GM12878 (cell line): ENCODE data around the gene MRPL36. TPM values are rescaled to one million over a fixed set of nuclear protein-coding genes. Genes with fewer than 3 reads are reported as not detected.

Source experiments
- NR2C2 ChIP-seq: IDR thresholded peaks from 2 replicates; pipeline ENCODE4 v1.6.1; 2011; ENCODE audit warnings: borderline replicate concordance, low read depth; ENCODE audit not compliant: control insufficient read depth, insufficient read length
- RELA ChIP-seq: fragments of 450-650 bp; IDR thresholded peaks from 2 replicates; pipeline ENCODE4 v1.8.0; 2014; ENCODE audit warnings: borderline replicate concordance; ENCODE audit not compliant: partially characterized antibody
- SMAD5 ChIP-seq: IDR thresholded peaks from 2 replicates; pipeline ENCODE4 v1.6.1; 2016; ENCODE audit warnings: antibody characterized with exemption, low read depth
- TCF12 ChIP-seq: IDR thresholded peaks from 2 replicates; pipeline ENCODE4 v1.6.1; 2011; ENCODE audit warnings: low read depth, mild to moderate bottlenecking, low read length
- ZNF24 ChIP-seq: fragments of 450-650 bp; IDR thresholded peaks from 2 replicates; pipeline ENCODE4 v1.6.1; 2017; ENCODE audit warnings: antibody characterized with exemption, mild to moderate bottlenecking
- polyA plus RNA-seq, 11 experiments: library from polyadenylated mRNA; depleted of rRNA in 4 of 11; unstranded in 6 of 11; stranded (reverse) in 5 of 11; fragments of >200 nt; fragmentation: Nextera tagmentation in 4 of 11; fragmentation: Illumina TruSeq in 1 of 11; extraction: Ambion mirVana in 4 of 11; extraction: Trizol in 1 of 11; gene quantifications; 1 replicate in 1 of 11; 2 replicates in 10 of 11; pipeline versions ENCODE4 v1.2.1 to v1.2.3, GENCODE V29; 2011 to 2016; ENCODE audit warnings: inconsistent platforms in 2 of 11, missing spikeins in 2 of 11, low read depth in 1 of 11
- total RNA-seq, 4 experiments: library from RNA; depleted of rRNA in 3 of 4; stranded (reverse); fragments of >200 nt in 3 of 4; fragmentation: Illumina TruSeq in 1 of 4; extraction: Trizol in 1 of 4; gene quantifications; 2 replicates each; pipeline versions ENCODE4 v1.2.1 to v1.2.3, GENCODE V29; 2013 to 2021
- TF ChIP-seq, protein P1 (sequence below): fragments of 450-650 bp; IDR thresholded peaks from 2 replicates; pipeline ENCODE4 v1.6.1; 2017; ENCODE audit warnings: mild to moderate bottlenecking, moderate library complexity
- TF ChIP-seq, protein P2 (sequence below): IDR thresholded peaks from 2 replicates; pipeline ENCODE4 v1.6.1; 2011; ENCODE audit warnings: mild to moderate bottlenecking, low read depth, low read length, moderate library complexity; ENCODE audit not compliant: insufficient replicate concordance
- TF ChIP-seq, protein P3 (sequence below): fragments of 450-650 bp; IDR thresholded peaks from 2 replicates; pipeline ENCODE4 v1.6.1; 2017; ENCODE audit warnings: mild to moderate bottlenecking, moderate library complexity
- TF ChIP-seq, protein P4 (sequence below): IDR thresholded peaks from 2 replicates; pipeline ENCODE4 v1.6.1; 2012; ENCODE audit warnings: low read depth, low read length, improper control_type of control experiment

Gene MRPL36
- total and polyA plus RNA-seq, 10 of the 15 experiments (the other 5 are each of a cell fraction or from before 2014, with no cell fraction given): 89.2 to 559 (median 152) TPM

DNA sequence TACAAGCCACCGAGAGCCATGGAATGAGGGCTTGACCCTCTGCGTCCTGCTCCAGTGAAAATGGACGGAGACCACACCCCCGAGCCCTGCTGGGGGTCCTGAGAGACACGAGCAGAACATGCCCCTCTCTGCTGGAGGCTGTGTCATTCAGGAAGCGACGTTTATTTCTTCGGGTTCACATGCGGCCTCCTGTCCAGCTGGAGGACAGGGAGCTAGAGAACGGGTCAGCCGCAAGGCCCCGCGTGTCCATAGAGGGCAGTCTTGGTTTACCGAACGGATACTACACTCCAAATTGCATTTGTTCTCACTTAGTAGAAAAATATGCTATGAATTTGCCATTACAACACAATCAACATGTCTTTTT lies 36.1 kb downstream of the MRPL36 start (continued):
- TF ChIP-seq, protein P1, sequence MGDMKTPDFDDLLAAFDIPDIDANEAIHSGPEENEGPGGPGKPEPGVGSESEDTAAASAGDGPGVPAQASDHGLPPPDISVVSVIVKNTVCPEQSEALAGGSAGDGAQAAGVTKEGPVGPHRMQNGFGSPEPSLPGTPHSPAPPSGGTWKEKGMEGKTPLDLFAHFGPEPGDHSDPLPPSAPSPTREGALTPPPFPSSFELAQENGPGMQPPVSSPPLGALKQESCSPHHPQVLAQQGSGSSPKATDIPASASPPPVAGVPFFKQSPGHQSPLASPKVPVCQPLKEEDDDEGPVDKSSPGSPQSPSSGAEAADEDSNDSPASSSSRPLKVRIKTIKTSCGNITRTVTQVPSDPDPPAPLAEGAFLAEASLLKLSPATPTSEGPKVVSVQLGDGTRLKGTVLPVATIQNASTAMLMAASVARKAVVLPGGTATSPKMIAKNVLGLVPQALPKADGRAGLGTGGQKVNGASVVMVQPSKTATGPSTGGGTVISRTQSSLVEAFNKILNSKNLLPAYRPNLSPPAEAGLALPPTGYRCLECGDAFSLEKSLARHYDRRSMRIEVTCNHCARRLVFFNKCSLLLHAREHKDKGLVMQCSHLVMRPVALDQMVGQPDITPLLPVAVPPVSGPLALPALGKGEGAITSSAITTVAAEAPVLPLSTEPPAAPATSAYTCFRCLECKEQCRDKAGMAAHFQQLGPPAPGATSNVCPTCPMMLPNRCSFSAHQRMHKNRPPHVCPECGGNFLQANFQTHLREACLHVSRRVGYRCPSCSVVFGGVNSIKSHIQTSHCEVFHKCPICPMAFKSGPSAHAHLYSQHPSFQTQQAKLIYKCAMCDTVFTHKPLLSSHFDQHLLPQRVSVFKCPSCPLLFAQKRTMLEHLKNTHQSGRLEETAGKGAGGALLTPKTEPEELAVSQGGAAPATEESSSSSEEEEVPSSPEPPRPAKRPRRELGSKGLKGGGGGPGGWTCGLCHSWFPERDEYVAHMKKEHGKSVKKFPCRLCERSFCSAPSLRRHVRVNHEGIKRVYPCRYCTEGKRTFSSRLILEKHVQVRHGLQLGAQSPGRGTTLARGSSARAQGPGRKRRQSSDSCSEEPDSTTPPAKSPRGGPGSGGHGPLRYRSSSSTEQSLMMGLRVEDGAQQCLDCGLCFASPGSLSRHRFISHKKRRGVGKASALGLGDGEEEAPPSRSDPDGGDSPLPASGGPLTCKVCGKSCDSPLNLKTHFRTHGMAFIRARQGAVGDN: no peak
- TF ChIP-seq, protein P2, sequence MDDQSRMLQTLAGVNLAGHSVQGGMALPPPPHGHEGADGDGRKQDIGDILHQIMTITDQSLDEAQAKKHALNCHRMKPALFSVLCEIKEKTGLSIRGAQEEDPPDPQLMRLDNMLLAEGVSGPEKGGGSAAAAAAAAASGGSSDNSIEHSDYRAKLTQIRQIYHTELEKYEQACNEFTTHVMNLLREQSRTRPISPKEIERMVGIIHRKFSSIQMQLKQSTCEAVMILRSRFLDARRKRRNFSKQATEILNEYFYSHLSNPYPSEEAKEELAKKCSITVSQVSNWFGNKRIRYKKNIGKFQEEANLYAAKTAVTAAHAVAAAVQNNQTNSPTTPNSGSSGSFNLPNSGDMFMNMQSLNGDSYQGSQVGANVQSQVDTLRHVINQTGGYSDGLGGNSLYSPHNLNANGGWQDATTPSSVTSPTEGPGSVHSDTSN: no peak
- TF ChIP-seq, protein P3, sequence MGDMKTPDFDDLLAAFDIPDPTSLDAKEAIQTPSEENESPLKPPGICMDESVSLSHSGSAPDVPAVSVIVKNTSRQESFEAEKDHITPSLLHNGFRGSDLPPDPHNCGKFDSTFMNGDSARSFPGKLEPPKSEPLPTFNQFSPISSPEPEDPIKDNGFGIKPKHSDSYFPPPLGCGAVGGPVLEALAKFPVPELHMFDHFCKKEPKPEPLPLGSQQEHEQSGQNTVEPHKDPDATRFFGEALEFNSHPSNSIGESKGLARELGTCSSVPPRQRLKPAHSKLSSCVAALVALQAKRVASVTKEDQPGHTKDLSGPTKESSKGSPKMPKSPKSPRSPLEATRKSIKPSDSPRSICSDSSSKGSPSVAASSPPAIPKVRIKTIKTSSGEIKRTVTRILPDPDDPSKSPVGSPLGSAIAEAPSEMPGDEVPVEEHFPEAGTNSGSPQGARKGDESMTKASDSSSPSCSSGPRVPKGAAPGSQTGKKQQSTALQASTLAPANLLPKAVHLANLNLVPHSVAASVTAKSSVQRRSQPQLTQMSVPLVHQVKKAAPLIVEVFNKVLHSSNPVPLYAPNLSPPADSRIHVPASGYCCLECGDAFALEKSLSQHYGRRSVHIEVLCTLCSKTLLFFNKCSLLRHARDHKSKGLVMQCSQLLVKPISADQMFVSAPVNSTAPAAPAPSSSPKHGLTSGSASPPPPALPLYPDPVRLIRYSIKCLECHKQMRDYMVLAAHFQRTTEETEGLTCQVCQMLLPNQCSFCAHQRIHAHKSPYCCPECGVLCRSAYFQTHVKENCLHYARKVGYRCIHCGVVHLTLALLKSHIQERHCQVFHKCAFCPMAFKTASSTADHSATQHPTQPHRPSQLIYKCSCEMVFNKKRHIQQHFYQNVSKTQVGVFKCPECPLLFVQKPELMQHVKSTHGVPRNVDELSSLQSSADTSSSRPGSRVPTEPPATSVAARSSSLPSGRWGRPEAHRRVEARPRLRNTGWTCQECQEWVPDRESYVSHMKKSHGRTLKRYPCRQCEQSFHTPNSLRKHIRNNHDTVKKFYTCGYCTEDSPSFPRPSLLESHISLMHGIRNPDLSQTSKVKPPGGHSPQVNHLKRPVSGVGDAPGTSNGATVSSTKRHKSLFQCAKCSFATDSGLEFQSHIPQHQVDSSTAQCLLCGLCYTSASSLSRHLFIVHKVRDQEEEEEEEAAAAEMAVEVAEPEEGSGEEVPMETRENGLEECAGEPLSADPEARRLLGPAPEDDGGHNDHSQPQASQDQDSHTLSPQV: no peak
- no peak for TF ChIP-seq NR2C2
- TF ChIP-seq SMAD5: no peak
- TF ChIP-seq TCF12: no peak
- peak; percentile 68 for TF ChIP-seq ZNF24
- TF ChIP-seq RELA: no peak
- TF ChIP-seq, protein P4, sequence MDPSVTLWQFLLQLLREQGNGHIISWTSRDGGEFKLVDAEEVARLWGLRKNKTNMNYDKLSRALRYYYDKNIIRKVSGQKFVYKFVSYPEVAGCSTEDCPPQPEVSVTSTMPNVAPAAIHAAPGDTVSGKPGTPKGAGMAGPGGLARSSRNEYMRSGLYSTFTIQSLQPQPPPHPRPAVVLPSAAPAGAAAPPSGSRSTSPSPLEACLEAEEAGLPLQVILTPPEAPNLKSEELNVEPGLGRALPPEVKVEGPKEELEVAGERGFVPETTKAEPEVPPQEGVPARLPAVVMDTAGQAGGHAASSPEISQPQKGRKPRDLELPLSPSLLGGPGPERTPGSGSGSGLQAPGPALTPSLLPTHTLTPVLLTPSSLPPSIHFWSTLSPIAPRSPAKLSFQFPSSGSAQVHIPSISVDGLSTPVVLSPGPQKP: no peak
